Fibroblast of skin of right quadriceps (primary cell): ENCODE data around the gene RREB1.

Experiments used
- DNase-seq: peaks from one replicate; pipeline ENCODE4 v3.0.0-alpha.2; 2013

RREB1 gene

DNA sequence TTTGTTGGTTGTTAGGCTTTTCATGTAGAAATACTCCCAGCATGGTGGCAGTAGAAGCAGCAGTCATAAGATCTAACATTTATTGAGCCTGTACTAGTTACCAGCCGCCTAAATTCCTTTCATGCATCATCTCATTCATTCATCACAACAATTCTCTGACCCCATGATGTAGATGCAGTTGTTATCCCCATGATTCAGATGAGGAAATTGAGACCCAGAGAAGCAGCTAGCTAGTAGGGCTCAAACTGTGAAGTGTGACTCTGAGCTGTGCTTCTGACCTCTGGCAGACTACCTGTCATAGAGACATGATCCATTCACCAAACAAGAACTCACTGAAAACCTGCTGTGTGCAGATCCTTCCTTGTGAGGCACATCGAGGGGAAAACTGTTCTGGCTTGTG is 16.9 kb downstream of the RREB1 start:
- DNase-seq, result no peak

DNA sequence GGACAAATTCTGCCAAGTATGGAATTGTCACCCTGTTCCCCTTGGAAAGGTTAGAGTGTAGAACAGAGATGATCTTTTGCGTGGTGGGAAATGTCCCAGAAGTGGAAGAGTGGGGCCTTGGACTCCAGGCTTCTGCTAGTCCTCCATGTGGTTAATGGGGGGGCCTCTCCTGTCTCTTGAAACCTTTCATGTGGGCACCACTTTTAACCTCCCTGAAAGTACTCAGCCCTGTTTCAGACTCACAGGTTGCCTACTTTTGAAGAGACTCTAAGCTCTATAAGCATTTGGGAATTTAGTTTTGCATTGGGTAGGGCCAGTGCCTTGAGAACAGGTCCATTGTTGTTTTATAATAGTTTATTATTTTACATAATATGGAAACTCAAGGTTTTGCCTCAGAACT is 17.5 kb downstream of the RREB1 start:
- DNase-seq, result no peak

DNA sequence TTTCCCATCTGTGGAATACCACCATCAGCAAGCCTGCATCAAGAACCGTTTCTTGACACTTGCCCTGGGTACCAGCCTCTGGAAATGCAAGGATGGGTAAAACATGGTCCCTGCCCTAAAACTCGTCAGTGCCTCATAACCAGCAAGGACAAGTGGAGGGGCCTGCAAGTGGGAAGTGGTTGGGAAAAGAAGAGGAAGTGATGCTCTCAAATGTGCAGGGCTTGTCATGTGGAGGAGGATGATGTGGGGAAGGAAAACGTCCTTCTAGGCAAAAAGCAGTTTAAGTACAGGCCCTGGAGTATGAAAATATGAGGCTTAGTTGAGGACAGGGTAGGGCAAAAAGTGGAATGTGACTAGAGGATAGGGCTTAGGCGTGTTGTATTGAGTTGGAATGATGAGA is 19.0 kb downstream of the RREB1 start:
- DNase-seq, result no peak

DNA sequence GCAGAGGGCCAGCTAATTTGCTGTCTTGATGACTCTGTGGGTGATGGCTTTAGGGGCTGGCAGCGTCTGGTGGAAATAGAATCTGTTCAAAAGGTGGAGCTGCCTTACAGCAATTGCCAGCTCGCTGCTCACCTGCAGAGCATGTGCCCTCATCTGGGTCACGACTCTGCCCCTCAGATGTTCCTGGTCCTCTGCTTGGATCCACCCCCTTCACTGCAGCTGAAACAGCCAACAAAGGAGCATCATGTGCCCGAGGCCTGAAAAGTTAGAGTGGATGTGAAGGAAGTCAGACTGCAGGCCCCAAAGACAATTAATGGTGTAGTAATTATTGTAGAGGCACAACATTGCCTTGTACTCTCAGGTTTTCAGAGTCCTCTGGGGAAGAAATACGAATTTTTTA is 19.9 kb downstream of the RREB1 start:
- no peak for DNase-seq

DNA sequence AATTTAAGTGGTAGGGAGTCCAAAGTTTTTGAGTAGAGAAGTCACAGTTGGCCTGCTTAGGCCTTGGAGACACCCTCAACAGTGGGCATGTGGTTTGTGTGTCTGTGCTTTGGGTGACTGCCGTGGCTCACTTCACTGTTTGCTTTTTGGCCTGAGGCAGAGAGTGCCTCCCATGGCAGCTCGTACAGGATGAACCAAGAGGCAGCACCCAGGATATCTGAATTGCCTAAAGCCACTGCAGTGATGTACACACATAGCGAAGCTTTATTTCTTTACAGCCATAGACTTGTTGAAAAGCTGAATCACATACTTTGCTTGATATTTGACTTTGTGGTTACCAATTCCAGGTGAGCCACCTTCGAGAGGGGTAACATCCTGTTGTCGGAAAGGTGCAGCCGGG is 21.6 kb downstream of the RREB1 start:
- no peak for DNase-seq

- DNase-seq, result peak; percentile 31
Observed at GRCh38 chr6:7129784-7130569, 22.2 kb downstream of the RREB1 start.

DNA sequence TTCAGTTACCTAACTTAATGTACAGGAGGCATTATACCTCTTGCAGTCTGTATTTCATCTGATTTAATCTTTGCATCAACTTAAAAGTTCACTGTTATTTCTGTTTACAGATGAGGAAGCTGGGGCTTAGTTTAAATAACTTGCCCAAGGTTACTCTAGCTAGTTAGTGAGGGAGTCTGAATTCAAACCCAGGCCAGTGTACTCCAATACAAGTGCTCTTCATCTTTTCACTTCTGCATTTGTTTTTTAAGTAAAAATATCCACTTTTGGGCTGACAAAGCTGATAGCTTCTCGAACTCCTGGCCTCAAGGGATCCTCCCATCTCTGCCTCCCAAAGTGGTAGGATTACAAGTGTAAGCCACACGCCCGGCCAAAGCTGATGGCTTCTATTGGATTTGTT is 23.6 kb downstream of the RREB1 start:
- DNase-seq, result no peak

- no peak for DNase-seq
Observed at GRCh38 chr6:7132398-7133035, 24.8 kb downstream of the RREB1 start.

GRCh38 chr6:7134999-7135745 is 27.4 kb downstream of the RREB1 start:
- DNase-seq, result no peak

- no peak for DNase-seq
Observed at GRCh38 chr6:7135755-7136154, 28.0 kb downstream of the RREB1 start.

DNA sequence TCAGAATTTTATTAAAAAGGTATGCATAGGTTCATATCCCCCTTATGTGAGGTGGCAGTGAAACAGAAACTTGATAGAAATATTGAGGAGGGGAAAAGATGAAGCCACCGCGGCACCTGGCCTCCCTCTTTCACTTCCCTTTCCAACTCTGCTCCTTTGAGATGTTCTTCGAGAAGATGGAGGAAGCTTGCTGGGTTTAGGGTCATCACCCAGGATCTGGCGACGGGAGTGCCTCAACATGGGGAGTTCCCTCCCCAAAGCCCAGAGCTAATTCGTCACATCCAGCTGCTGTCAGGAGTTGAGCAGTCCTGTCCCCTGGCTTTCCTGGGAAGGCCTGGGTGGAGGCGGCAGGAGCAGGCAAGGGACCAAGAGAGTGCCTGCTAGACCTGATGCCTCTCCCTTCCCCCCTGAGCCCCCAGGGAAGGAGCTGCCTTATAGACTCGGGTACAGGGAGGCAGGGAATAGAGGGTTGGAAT is 29.1 kb downstream of the RREB1 start:
- DNase-seq, result no peak

DNA sequence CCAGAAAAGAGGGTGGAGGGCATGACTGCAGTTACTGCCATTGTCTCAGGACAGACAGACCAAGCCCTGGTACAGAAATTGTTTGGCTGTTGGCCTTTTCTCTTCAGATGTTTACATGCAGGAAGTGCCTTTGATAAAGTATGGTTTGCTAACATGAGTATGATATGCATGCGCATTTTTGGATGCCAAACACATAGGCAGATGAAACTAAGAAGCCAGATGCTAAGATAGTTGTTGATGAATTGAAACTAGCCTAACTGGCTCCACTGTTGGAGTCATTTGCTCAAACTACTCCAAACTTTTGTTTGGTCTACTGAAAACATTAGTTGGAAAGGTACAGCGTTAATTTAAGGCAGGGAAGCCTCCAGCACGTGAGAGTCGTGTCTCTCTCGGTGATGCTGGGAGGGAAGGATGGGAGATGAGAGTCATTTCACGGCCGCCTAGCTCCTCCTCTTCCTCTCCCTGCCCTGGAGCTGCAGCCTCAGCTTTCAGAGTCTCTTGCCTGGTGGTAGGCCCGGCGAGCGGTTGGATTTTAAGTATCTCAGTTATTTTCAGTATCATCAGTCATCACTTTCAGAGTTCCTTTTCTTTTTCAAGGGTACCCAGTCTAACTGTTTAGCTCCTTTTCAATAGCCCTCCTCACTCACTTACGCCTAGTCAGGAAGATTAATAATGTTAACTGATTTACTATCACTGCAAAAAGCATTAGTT is 29.7 kb downstream of the RREB1 start:
- DNase-seq, result peak; percentile 75

DNA sequence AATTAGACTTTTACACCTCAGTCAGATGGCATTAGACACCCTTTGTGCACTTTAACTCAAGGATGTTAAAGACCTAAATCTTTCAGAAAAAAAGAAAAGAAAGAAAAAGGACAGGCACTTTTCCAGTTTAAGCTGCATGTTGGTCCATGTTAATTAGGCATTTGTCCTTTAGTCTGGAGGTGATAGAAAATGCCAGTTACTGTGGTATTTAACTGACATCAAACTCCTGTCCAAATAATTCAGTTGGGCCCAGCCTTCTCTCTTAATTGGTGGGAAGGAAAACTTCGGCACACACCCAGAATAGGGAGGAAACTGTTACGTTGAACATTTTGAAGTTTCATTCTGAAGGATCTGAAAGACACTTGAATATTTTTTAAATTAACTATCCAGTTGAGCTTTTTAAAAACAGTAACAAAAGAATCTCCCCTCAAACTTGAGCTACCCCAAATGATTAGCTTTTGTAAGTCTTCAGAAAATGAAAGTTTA is 30.3 kb downstream of the RREB1 start:
- DNase-seq, result no peak

- no peak for DNase-seq
Observed at GRCh38 chr6:7138921-7139358, 31.2 kb downstream of the RREB1 start.

GRCh38 chr6:7139835-7140470 is 32.2 kb downstream of the RREB1 start:
- DNase-seq, result no peak

DNA sequence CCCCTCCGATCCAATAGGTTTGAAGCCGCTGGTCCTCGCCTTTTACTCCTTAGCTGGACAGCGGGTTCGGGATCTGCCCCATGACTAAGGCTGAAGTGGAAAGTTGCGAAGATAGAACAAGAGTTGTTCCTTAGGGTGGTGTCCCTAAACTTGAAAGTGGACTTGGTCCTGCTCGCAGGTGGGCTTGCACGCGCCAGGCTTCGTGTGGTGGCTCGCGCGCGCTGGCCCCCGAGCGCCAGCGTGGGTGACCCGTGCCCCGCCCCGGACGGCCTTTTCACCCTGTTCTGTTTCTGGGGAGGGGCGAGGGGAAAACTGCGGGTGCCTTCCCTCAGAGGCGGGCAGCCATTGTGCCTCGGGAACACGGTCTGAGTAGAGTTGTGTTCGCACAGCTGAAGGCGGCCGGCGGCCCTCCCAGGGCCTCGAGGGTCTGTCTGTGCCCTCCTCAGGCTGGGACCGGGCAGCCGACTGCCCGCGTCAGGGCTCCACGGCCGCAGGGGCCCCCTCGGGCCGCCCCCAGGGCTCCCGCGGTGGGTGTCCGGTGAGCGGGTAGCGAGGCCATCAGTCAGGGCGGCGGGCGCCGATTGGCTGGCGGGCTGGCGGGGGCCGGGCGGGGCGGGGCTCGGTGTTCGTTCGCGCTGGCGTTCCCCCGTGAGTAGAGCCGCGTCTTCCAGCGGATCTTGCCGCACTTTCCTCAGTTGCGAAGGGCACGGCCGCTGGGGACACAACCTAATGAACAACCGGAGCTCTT is 33.0 kb downstream of the RREB1 start:
- peak; percentile 75 for DNase-seq

DNA sequence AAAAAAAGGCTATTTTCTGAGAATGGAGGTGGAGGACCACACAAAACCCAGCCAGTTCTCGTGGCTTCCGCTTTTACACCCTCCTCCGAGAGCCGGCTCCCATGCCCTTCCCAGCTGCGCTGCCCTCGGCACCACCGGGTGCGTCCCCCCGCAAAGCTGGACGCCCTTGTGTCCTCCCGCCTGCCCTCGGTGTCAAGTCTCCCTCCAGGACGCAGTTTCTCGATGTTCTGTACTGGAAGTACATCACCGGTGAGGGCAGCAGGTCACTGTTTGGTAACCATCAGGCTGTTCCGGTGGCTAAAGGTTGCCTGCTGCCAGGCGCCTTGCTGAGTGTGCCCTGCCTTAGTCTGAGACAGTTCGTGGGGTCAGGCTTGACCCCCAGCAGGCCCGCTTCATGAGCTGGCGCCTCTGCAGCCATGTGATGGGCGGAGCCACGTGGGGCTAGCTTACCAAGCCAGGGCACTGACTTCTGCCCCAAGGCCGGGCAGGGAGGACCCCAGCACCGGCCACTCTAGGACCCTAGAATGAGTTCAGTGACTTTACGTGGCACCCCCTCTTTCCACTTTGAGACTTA is 34.6 kb downstream of the RREB1 start:
- DNase-seq, result no peak

GRCh38 chr6:7142918-7143475 is 35.2 kb downstream of the RREB1 start:
- DNase-seq, result no peak

DNA sequence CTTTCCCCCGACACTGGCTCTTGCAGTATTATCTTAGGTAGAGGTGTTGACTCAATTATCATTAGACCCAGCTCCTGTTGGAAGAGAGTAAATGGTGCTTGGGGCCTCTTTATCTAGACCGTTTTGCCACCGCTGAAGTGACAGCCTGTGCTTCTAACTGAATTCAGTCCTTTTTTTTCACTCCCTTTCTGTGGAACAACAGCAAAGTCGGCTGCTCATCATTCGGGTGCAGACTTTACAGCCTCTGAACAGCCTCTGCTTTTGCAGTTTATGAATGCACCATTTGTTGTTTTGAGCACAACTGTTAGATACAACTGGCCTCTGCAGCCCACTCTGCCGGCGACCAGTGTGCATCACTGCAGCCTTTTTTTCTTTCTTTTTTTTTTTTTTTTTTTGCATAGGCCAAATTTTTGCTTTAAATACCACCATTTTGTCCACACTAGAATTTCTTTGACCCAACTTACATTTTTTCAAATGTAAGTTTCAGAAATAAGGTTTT is 35.8 kb downstream of the RREB1 start:
- peak; percentile 36 for DNase-seq

DNA sequence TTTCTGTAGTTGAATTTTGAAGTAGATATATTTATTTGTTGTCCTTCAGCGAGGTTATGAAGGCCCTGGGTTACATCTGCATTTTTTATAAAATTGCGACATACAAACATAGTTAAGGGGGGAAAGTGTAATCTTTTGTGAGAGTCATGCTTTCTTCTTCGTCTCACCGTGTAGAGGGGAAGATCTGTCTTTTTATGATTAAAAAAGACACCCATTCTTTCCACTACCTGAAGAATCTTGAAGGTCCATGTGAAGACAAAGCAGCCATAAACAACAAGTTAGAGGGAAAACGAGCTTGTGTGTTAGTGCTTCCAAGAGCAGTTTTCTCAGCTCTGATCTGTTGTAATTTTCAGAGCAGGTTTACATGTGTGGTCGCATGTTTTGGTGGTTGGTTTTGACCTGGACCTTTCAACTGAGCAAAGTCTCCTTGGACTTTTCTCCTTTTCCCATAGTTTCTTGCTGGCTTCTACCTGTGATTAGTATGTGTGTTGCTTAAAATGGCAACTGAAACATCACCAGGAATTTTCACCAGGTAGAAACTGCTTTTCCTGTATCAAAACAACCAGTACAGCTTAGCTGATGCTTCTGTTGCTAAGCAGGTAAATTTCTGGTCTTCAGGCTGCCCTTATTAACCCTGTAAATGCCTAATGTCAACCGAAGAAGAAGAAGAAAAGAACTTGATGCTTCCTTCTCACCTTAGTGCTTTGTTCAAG is 37.3 kb downstream of the RREB1 start:
- DNase-seq, result no peak
